H9 (cell line): Measurements from ENCODE around the gene GGACT. TPM values are rescaled to one million over a fixed set of nuclear protein-coding genes. Genes with fewer than 3 reads are reported as not detected.

Experiments
- DNase-seq: peaks from one replicate; pipeline ENCODE4 v3.0.0-alpha.2; 2017
- H2AFZ ChIP-seq: one replicate; pipeline ENCODE4 v1.6.1; 2013; ENCODE audit warnings: mild to moderate bottlenecking, low read length, control low read depth, moderate library complexity
- H2AK5ac ChIP-seq: 2 replicates; pipeline ENCODE4 v1.6.1; 2013; ENCODE audit warnings: low read length, control low read depth, mixed read lengths; ENCODE audit not compliant: insufficient read length
- H2BK120ac ChIP-seq: one replicate; pipeline ENCODE4 v1.6.1; 2013; ENCODE audit warnings: low read depth, mild to moderate bottlenecking, low read length, control low read depth, inconsistent platforms; ENCODE audit not compliant: poor library complexity, severe bottlenecking
- H2BK12ac ChIP-seq: 2 replicates; pipeline ENCODE4 v1.6.1; 2013; ENCODE audit warnings: low read length, control low read depth, mixed read lengths, low read depth; ENCODE audit not compliant: insufficient read length
- H2BK15ac ChIP-seq: 2 replicates; pipeline ENCODE4 v1.6.1; 2013; ENCODE audit warnings: low read depth, low read length, control low read depth
- H2BK20ac ChIP-seq: one replicate; pipeline ENCODE4 v1.6.1; 2013; ENCODE audit warnings: low read depth, mild to moderate bottlenecking, low read length, control low read depth, inconsistent platforms; ENCODE audit not compliant: poor library complexity, severe bottlenecking
- H2BK5ac ChIP-seq: 2 replicates; pipeline ENCODE4 v1.6.1; 2013; ENCODE audit warnings: low read length, control low read depth, mixed read lengths; ENCODE audit not compliant: insufficient read length
- H3K14ac ChIP-seq: 2 replicates; pipeline ENCODE4 v1.6.1; 2013; ENCODE audit warnings: low read length, control low read depth; ENCODE audit not compliant: insufficient read depth
- H3K18ac ChIP-seq: 2 replicates; pipeline ENCODE4 v1.6.1; 2013; ENCODE audit warnings: low read depth, mild to moderate bottlenecking, mixed read lengths, low read length, control low read depth; ENCODE audit not compliant: insufficient read length
- H3K23ac ChIP-seq: 2 replicates; pipeline ENCODE4 v1.6.1; 2013; ENCODE audit warnings: low read length, control low read depth, mixed read lengths, low read depth; ENCODE audit not compliant: insufficient read length
- H3K23me2 ChIP-seq: 2 replicates; pipeline ENCODE4 v1.6.1; 2013; ENCODE audit warnings: low read depth, mild to moderate bottlenecking, mixed read lengths, low read length, control low read depth; ENCODE audit not compliant: insufficient read length, poor library complexity, severe bottlenecking
- H3K27ac ChIP-seq: 2 replicates; pipeline ENCODE4 v1.5.1; 2013; ENCODE audit warnings: low read length, control low read depth, mixed read lengths, low read depth; ENCODE audit not compliant: insufficient read length
- H3K27me3 ChIP-seq: 2 replicates; pipeline ENCODE4 v1.6.1; 2013; ENCODE audit warnings: low read length, control low read depth, inconsistent platforms; ENCODE audit not compliant: insufficient read depth
- H3K4ac ChIP-seq: 2 replicates; pipeline ENCODE4 v1.6.1; 2013; ENCODE audit warnings: low read depth, mild to moderate bottlenecking, control low read depth, inconsistent platforms, low read length, moderate library complexity
- H3K4me1 ChIP-seq: 2 replicates; pipeline ENCODE4 v1.6.1; 2013; ENCODE audit warnings: low read length, control low read depth, inconsistent platforms; ENCODE audit not compliant: insufficient read depth
- H3K4me2 ChIP-seq: 2 replicates; pipeline ENCODE4 v1.6.1; 2013; ENCODE audit warnings: low read length, control low read depth, mixed read lengths; ENCODE audit not compliant: insufficient read length, insufficient read depth
- H3K56ac ChIP-seq: 2 replicates; pipeline ENCODE4 v1.6.1; 2013; ENCODE audit warnings: low read depth, mild to moderate bottlenecking, mixed read lengths, low read length, control low read depth; ENCODE audit not compliant: insufficient read length
- H3K79me1 ChIP-seq: 2 replicates; pipeline ENCODE4 v1.6.1; 2013; ENCODE audit warnings: low read depth, mild to moderate bottlenecking, moderate library complexity, low read length, control low read depth, inconsistent platforms; ENCODE audit not compliant: insufficient read depth, poor library complexity, severe bottlenecking
- H3K79me2 ChIP-seq: 2 replicates; pipeline ENCODE4 v1.6.1; 2013; ENCODE audit warnings: low read length, control low read depth, inconsistent platforms; ENCODE audit not compliant: insufficient read depth
- H3K9ac ChIP-seq: 2 replicates; pipeline ENCODE4 v1.6.1; 2013; ENCODE audit warnings: low read length, control low read depth, mixed read lengths; ENCODE audit not compliant: insufficient read length; ENCODE audit errors: extremely low read depth
- H3K9me3 ChIP-seq: one replicate; pipeline ENCODE4 v1.6.1; 2013; ENCODE audit warnings: low read depth, low read length, inconsistent platforms; ENCODE audit not compliant: control insufficient read depth
- H3T11ph ChIP-seq: one replicate; pipeline ENCODE4 v1.6.1; 2013; ENCODE audit warnings: mild to moderate bottlenecking, low read length, control low read depth, inconsistent platforms
- H4K20me1 ChIP-seq: one replicate; pipeline ENCODE4 v1.6.1; 2013; ENCODE audit not compliant: control insufficient read depth, insufficient read length, insufficient read depth
- H4K5ac ChIP-seq: 2 replicates; pipeline ENCODE4 v1.6.1; 2013; ENCODE audit warnings: low read depth, mild to moderate bottlenecking, mixed read lengths, low read length, control low read depth; ENCODE audit not compliant: insufficient read length
- H4K8ac ChIP-seq: replicated peaks from 2 replicates; pipeline ENCODE4 v1.6.1; 2013; ENCODE audit warnings: low read length, control low read depth, mixed read lengths, low read depth; ENCODE audit not compliant: insufficient read length
- H4K91ac ChIP-seq: 2 replicates; pipeline ENCODE4 v1.6.1; 2013; ENCODE audit warnings: low read depth, mild to moderate bottlenecking, moderate library complexity, mixed read lengths, low read length, control low read depth; ENCODE audit not compliant: insufficient read length
- H3K27ac Mint-ChIP-seq, 3 experiments: 2 replicates in 2 of 3; 3 replicates in 1 of 3; pipeline ENCODE4 v1.8.0; 2020 to 2021; ENCODE audit warnings: mixed read lengths in 3 of 3, mild to moderate bottlenecking in 1 of 3, moderate library complexity in 1 of 3
- H3K27me3 Mint-ChIP-seq: 2 replicates; pipeline ENCODE4 v1.8.0; 2021; ENCODE audit warnings: low read depth, mild to moderate bottlenecking, moderate library complexity, mixed read lengths
- H3K36me3 Mint-ChIP-seq, 3 experiments: 2 replicates in 2 of 3; 3 replicates in 1 of 3; pipeline ENCODE4 v1.8.0; 2020 to 2021; ENCODE audit warnings: low read depth in 3 of 3, mixed read lengths in 3 of 3; ENCODE audit not compliant: insufficient read depth in 1 of 3
- H3K4me1 Mint-ChIP-seq, 2 experiments: 2 replicates each; pipeline ENCODE4 v1.8.0; 2020; ENCODE audit warnings: mixed read lengths in 2 of 2
- H3K4me3 Mint-ChIP-seq, 2 experiments: 2 replicates in 1 of 2; 3 replicates in 1 of 2; pipeline ENCODE4 v1.8.0; 2020 to 2021; ENCODE audit warnings: mild to moderate bottlenecking in 2 of 2, mixed read lengths in 2 of 2, moderate library complexity in 1 of 2
- H3K9me3 Mint-ChIP-seq, 2 experiments: 2 replicates in 1 of 2; 3 replicates in 1 of 2; pipeline ENCODE4 v1.8.0; 2020; ENCODE audit warnings: mild to moderate bottlenecking in 2 of 2, mixed read lengths in 2 of 2, moderate library complexity in 1 of 2
- CTCF ChIP-seq: fragments of 200-600 bp; sonication (generic); conservative IDR thresholded peaks from 3 replicates; pipeline ENCODE4 v1.8.0; 2021; ENCODE audit warnings: antibody characterized with exemption, mild to moderate bottlenecking
- WGBS: extraction: QIAGEN DNeasy Blood & Tissue Kit; methylation state at CpG from one replicate; pipeline ENCODE4 v1.1.7; 2013; ENCODE audit warnings: missing lambda C conversion rate, low lambda C conversion rate, mixed read lengths; ENCODE audit not compliant: insufficient read length; ENCODE audit errors: extremely low coverage; 5-methylcytosine and 5-hydroxymethylcytosine counted together
- total RNA-seq: library from RNA; stranded (reverse); gene quantifications from 2 replicates; pipeline ENCODE4 v1.2.1, GENCODE V29; 2021

Gene GGACT
- total RNA-seq, 1 experiment from 2014 or later: 1.3 TPM

- Histone ChIP-seq H3K23ac (no peak overlapping the region), H2BK5ac (no peak overlapping the region), H4K91ac (no peak overlapping the region), H2BK12ac (no peak overlapping the region), H3K9ac (no peak overlapping the region), H2AFZ (no peak overlapping the region), H3K18ac (no peak overlapping the region), H2BK120ac (no peak overlapping the region), H2BK15ac (no peak overlapping the region), H2BK20ac (no peak overlapping the region), H3K79me1 (no peaks in the 10 kb centered on the region), H4K8ac (no peak overlapping the region), H4K20me1 (peaks cover 2% of the 10 kb centered on the region), H2AK5ac (no peak overlapping the region), H3K27me3 (no peaks in the 10 kb centered on the region), H3K27ac (no peak overlapping the region), H3K56ac (no peak overlapping the region), H3K14ac (no peak overlapping the region; the same call in 1 of the 2 replicates), H3K23me2 (no peaks in the 10 kb centered on the region), H3T11ph (no peak overlapping the region), H3K4me1 (0 out of 2 replicates have a peak, but pooled peaks cover 3% of the 10 kb centered on the region), H3K9me3 (no peaks in the 10 kb centered on the region), H4K5ac (no peak overlapping the region), H3K4ac (no peak overlapping the region), H3K4me2 (no peak overlapping the region), H3K79me2 (no peaks in the 10 kb centered on the region)
- H3K27me3 Mint-ChIP-seq: peaks cover 1% of the 10 kb centered on the region; the same call in 1 of the 2 replicates
- H3K4me3 Mint-ChIP-seq: no peak overlapping the region
- no CpG with 5 or more reads among the region's 9 CpGs for WGBS
- no peak for TF ChIP-seq CTCF
- H3K9me3 Mint-ChIP-seq: no peaks in the 10 kb centered on the region
- peaks cover 10 to 29% (median 20%) of the 10 kb centered on the region in 3 experiments; a peak in 6 of 7 replicates for H3K36me3 Mint-ChIP-seq
- DNase-seq: no peak
- H3K27ac Mint-ChIP-seq: no peak overlapping the region
- H3K4me1 Mint-ChIP-seq: peaks cover 31 to 44% of the 10 kb centered on the region in 2 experiments
These were observed 60.2 kb downstream of the GGACT start for GRCh38 chr13:100528353-100528752.
